ENCODE data around the gene NT5M.
A peak's percentile ranks its signal among the peaks of the same experiment; 100 is the strongest.
"Not testable (repeated sequence)": the region's sequence is repeated elsewhere in the genome, so short reads cannot be mapped to it uniquely, and the experiment has no call there.

The NT5M gene

DNA sequence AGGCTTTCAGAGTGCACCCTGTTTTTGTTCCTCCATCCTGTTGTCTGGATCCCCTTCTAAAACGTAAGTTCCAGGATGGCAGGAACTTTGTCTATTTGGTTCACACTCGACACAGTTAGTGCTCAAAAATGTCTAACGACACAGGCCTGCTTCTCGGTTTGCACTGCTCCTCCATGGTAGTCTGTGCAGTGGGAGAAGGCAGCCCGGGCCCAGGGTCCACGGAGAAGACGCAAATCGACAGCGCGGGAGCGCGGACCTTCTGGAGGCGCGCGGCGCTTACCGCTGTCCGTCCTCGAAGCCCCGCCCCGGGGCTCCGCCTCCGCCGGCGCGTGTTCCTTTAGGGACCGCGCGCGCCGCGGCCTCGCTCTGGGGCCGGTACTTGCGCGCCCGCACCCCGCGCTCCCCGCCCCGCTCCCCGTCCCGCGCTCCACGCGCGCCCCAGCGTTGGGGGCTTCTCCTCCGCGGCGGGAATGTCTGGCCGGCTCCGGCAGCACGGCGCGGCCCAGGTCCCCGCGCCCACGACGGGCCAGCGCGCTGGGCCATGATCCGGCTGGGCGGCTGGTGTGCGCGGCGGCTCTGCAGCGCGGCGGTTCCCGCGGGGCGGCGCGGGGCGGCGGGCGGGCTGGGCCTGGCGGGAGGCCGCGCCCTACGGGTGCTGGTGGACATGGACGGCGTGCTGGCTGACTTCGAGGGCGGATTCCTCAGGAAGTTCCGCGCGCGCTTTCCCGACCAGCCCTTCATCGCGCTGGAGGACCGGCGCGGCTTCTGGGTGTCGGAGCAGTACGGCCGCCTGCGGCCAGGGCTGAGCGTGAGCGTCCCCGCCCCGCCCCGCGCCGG, at the start of gene NT5M:
Gene NT5M (plus strand): TSS at position 364 of the 837 bp plus-strand sequence. CDS start 178 bp downstream, at position 542.
- peak; percentile 82 for DNase-seq (ENCODE audit: low spot score)
- no peak for TF ChIP-seq CTCF (IDR thresholded peaks at IDR 0.05)
- Histone ChIP-seq H3K27ac (peak within 1 kb of the TSS in 1 of 2 donors; percentile 89), H3K4me3 (peak within 1 kb of the TSS; percentile 90)

GRCh38 chr17:17253406-17253805, 49.8 kb upstream of the NT5M start:
- DNase-seq (ENCODE audit: low spot score), result no peak

DNA sequence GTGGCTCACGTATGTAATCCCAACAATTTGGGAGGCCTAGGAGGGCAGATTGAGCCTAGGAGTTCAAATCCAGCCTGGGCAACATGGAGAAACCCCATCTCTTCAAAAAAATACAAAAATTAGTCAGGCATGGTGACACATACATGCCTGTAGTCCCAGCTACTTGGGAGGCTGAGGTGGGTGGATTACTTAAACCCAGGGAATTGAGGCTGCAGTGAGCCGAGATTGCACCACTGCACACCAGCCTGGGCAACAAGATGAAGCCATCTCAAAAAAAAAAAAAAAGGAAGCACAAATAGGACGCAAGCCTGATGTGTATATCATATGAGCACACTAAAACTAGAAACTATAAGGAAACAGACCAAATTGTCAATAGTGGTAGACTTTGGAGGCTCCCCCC, 49.1 kb upstream of the NT5M start:
- no peak overlapping the region for H3K27ac ChIP-seq
- DNase-seq (ENCODE audit: low spot score), result no peak
- TF ChIP-seq CTCF (IDR thresholded peaks at IDR 0.05), result no peak
- no peak overlapping the region for H3K4me3 ChIP-seq

More at GRCh38 chr17:17253406-17253805, 49.8 kb upstream of the NT5M start:
- no peak overlapping the region for H3K4me3 ChIP-seq
- H3K27ac ChIP-seq, result no peak overlapping the region
- TF ChIP-seq CTCF (IDR thresholded peaks at IDR 0.05), result no peak

DNA sequence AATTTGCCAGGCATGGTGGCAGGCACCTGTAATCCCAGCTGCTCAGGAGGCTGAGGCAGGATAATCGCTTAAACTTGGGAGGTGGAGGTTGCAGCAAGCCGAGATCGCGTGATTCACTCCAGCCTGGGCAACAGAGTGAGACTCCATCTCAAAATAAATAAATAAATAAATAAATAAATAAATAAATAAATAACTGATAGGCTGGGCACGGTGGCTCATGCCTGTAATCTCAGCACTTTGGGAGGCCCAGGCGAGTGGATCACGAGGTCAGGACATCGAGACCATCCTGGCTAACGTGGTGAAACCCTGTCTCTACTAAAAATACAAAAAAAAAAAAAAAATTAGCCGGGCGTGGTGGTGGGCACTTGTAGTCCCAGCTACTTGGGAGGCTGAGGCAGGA, 47.5 kb upstream of the NT5M start:
- not testable (repeated sequence) for H3K27ac ChIP-seq; H3K4me3 ChIP-seq; DNase-seq (ENCODE audit: low spot score)

- no peak overlapping the region for H3K27ac ChIP-seq
- TF ChIP-seq CTCF (IDR thresholded peaks at IDR 0.05), result no peak
- no peak for DNase-seq (ENCODE audit: low spot score)
Measured at GRCh38 chr17:17256316-17256715, 46.9 kb upstream of the NT5M start.

DNA sequence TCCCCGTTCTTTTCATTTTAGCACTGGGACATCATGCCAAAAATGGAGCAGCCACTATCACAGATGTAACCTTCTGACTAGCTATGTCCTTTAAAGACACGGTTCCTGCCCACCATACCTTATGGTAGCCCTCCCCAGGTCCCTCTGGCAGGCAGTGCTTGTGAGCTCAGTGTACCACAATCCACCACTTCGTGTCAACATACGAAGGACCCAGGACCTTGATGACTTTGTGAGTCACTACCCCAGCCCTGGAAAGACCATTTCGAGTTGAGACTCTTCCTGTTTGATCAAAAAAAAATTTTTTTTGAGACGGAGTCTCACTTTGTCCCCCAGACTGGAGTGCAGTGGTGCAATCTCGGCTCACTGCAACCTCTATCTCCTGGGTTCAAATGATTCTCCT, 45.2 kb upstream of the NT5M start:
- H3K27ac ChIP-seq, result no peak overlapping the region
- no peak for TF ChIP-seq CTCF (IDR thresholded peaks at IDR 0.05)
- DNase-seq (ENCODE audit: low spot score), result no peak
- no peak overlapping the region for H3K4me3 ChIP-seq

More at GRCh38 chr17:17256316-17256715, 46.9 kb upstream of the NT5M start:
- no peak overlapping the region for H3K4me3 ChIP-seq

GRCh38 chr17:17258998-17259397, 44.2 kb upstream of the NT5M start:
- DNase-seq (ENCODE audit: low spot score), result no peak
- Histone ChIP-seq H3K27ac (no peak overlapping the region), H3K4me3 (no peak overlapping the region)
- TF ChIP-seq CTCF (IDR thresholded peaks at IDR 0.05), result no peak

Data from coronary artery (tissue), 2 donors.